K562 (cell line): ENCODE data around the gene HK1. TPM values are rescaled to one million over a fixed set of nuclear protein-coding genes. Genes with fewer than 3 reads are reported as not detected.
A peak's percentile ranks its signal among the peaks of the same experiment; 100 is the strongest.

Experiments used
- CBX3 ChIP-seq, 2 experiments: IDR thresholded peaks; 1 replicate in 1 of 2; 2 replicates in 1 of 2; pipeline ENCODE4 v1.6.1; 2012; ENCODE audit warnings: inconsistent platforms in 2 of 2, low read length in 2 of 2, borderline replicate concordance in 1 of 2, control low read depth in 1 of 2
- E2F3 ChIP-seq: fragments of 250-450 bp; sonication (Bioruptor Pico); IDR thresholded peaks from 2 replicates; pipeline ENCODE4 v1.4.0; 2020; ENCODE audit warnings: mild to moderate bottlenecking
- FOXP1 ChIP-seq: sonication (generic); formaldehyde crosslinking; IDR thresholded peaks from 2 replicates; pipeline ENCODE4 v1.8.0; 2022; ENCODE audit warnings: mild to moderate bottlenecking, missing genetic modification reagents
- GABPA ChIP-seq: fragments of 200-800 bp; sonication (Bioruptor generic); conservative IDR thresholded peaks from 2 replicates; pipeline ENCODE4 v1.6.1; 2016; ENCODE audit warnings: low read depth, missing genetic modification characterization, missing compliant biosample characterization
- HDAC6 ChIP-seq: IDR thresholded peaks from 2 replicates; pipeline ENCODE4 v1.6.1; 2012; ENCODE audit warnings: low read depth, mild to moderate bottlenecking, control low read depth, inconsistent platforms, low read length, moderate library complexity
- NRF1 ChIP-seq, 2 experiments: fragments of 450-650 bp; IDR thresholded peaks in 1 of 2; conservative IDR thresholded peaks in 1 of 2; 2 replicates each; pipeline ENCODE4 v1.6.1; 2014; ENCODE audit warnings: mild to moderate bottlenecking in 2 of 2
- POU5F1 ChIP-seq: fragments of 150-350 bp; IDR thresholded peaks from 2 replicates; pipeline ENCODE4 v1.6.1; 2014; ENCODE audit warnings: borderline replicate concordance, low read length, low read depth, mild to moderate bottlenecking; ENCODE audit not compliant: partially characterized antibody
- RBFOX2 ChIP-seq: fragments of 200-400 bp; formaldehyde crosslinking; IDR thresholded peaks from 2 replicates; pipeline ENCODE4 v1.6.1; 2017; ENCODE audit warnings: low read depth, mild to moderate bottlenecking, low read length, moderate library complexity
- SAP30 ChIP-seq: fragments of 200-600 bp; sonication (generic); IDR thresholded peaks from 2 replicates; pipeline ENCODE4 v1.6.1; 2012; ENCODE audit warnings: borderline replicate concordance, low read depth, mild to moderate bottlenecking, moderate library complexity, low read length, control low read depth, inconsistent platforms; ENCODE audit not compliant: insufficient read depth, poor library complexity, severe bottlenecking
- SNIP1 ChIP-seq: fragments of 450-650 bp; IDR thresholded peaks from 2 replicates; pipeline ENCODE4 v1.7.1; 2017; ENCODE audit warnings: low read depth, mild to moderate bottlenecking
- TCFL5 ChIP-seq: fragments of 250-450 bp; sonication (Bioruptor Pico); conservative IDR thresholded peaks from 2 replicates; pipeline ENCODE4 v1.6.1; 2021; ENCODE audit warnings: mild to moderate bottlenecking, moderate library complexity, matching md5 sums
- ZFP30 ChIP-seq: fragments of 250-450 bp; sonication (Bioruptor Pico); IDR thresholded peaks from 2 replicates; pipeline ENCODE4 v1.8.0; 2022; ENCODE audit warnings: moderate library complexity, mild to moderate bottlenecking, inconsistent platforms, borderline replicate concordance
- ZNF561 ChIP-seq: fragments of 450-650 bp; formaldehyde crosslinking; conservative IDR thresholded peaks from 2 replicates; pipeline ENCODE4 v1.4.0; 2020; ENCODE audit warnings: mild to moderate bottlenecking, moderate library complexity
- ZNF766 ChIP-seq: fragments of 200-800 bp; sonication (Bioruptor generic); conservative IDR thresholded peaks from 2 replicates; pipeline ENCODE4 v1.6.1; 2016; ENCODE audit warnings: missing genetic modification characterization, missing compliant biosample characterization
- polyA plus RNA-seq, 8 experiments: library from polyadenylated mRNA; depleted of rRNA in 4 of 8; stranded (reverse) in 5 of 8; unstranded in 3 of 8; fragments of >200 nt; fragmentation: Nextera tagmentation in 2 of 8; fragmentation: Illumina TruSeq in 1 of 8; extraction: Ambion mirVana in 2 of 8; extraction: Trizol in 1 of 8; gene quantifications; 2 replicates each; pipeline versions ENCODE4 v1.2.1 to v1.2.3, GENCODE V29; 2011 to 2014; ENCODE audit warnings: inconsistent platforms in 1 of 8, missing spikeins in 1 of 8
- total RNA-seq, 7 experiments: library from RNA; depleted of rRNA in 6 of 7; stranded (reverse); fragments of >200 nt in 6 of 7; fragmentation: Illumina TruSeq in 2 of 7; extraction: Trizol in 2 of 7; gene quantifications; 2 replicates each; pipeline versions ENCODE4 v1.2.1 to v1.2.3, GENCODE V29; 2011 to 2021; ENCODE audit warnings: low replicate concordance in 1 of 7
- TF ChIP-seq, protein P1 (sequence below): fragments of 450-650 bp; conservative IDR thresholded peaks from 2 replicates; pipeline ENCODE4 v1.6.1; 2016; ENCODE audit warnings: missing genetic modification characterization, low read depth, mild to moderate bottlenecking, missing compliant biosample characterization, moderate library complexity
- TF ChIP-seq, protein P2 (sequence below): fragments of 250-450 bp; sonication (Bioruptor Pico); IDR thresholded peaks from 2 replicates; pipeline ENCODE4 v1.5.1; 2021; ENCODE audit warnings: mild to moderate bottlenecking
- TF ChIP-seq, protein P3 (sequence below): fragments of 450-650 bp; IDR thresholded peaks from 2 replicates; pipeline ENCODE4 v1.6.1; 2016; ENCODE audit warnings: borderline replicate concordance
- TF ChIP-seq, protein P4 (sequence below): fragments of 250-450 bp; sonication (Bioruptor Pico); IDR thresholded peaks from 2 replicates; pipeline ENCODE4 v1.5.0; 2021
- TF ChIP-seq, protein P5 (sequence below): fragments of 450-650 bp; IDR thresholded peaks from one replicate; pipeline ENCODE4 v1.6.1; 2018; ENCODE audit warnings: mild to moderate bottlenecking, moderate library complexity; ENCODE audit not compliant: partially characterized antibody

HK1 gene
- total and polyA plus RNA-seq, 9 of the 15 experiments (the other 6 are each of a cell fraction or from before 2014, with no cell fraction given): 29.2 to 444 (median 193) TPM

DNA sequence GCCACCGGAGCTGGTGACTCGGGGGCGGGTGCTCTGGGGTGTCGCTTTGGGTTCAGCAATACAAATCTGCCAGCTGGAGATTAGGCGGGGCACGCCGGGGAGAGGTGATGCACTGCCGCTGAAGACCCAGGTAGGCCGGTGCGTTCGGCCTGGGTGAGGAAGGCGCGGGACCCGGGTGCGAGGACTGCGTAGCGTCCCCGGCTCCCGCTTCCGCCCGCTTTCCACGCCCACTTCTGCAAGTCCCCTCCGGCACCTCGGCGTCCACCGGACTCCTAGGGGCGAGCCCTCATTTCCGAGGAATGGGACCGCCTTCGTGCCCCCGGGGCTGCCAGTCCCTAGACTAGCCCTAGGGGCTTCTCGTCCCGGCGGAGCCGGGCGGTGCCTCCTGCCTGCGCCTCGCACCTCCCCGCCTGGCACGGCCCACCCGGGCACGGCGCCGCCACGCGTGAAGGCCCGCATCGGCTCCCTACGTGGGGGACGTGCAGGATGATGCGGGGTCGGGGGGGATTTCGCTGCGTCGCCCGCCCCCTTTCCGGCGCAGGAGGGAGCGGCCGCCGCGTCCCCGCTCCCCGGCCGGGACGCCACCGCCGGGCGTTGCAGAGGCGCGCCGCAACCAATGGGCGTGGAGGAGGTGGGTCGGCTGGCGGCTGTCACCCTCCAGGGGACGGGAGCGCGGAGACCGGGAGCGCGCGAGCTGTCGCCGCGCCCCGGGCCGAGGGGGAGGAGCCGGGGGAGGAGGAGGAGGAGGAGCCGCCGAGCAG, 40.0 kb downstream of the HK1 start (continued):
- TF ChIP-seq, protein P1, sequence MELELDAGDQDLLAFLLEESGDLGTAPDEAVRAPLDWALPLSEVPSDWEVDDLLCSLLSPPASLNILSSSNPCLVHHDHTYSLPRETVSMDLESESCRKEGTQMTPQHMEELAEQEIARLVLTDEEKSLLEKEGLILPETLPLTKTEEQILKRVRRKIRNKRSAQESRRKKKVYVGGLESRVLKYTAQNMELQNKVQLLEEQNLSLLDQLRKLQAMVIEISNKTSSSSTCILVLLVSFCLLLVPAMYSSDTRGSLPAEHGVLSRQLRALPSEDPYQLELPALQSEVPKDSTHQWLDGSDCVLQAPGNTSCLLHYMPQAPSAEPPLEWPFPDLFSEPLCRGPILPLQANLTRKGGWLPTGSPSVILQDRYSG: no peak
- peak; percentile 51; the same call in 1 of the 2 replicates for TF ChIP-seq FOXP1 (CRISPR knock-in tag)
- TF ChIP-seq SAP30: peak; percentile 51
- TF ChIP-seq RBFOX2: peak; percentile 80
- TF ChIP-seq, protein P2, sequence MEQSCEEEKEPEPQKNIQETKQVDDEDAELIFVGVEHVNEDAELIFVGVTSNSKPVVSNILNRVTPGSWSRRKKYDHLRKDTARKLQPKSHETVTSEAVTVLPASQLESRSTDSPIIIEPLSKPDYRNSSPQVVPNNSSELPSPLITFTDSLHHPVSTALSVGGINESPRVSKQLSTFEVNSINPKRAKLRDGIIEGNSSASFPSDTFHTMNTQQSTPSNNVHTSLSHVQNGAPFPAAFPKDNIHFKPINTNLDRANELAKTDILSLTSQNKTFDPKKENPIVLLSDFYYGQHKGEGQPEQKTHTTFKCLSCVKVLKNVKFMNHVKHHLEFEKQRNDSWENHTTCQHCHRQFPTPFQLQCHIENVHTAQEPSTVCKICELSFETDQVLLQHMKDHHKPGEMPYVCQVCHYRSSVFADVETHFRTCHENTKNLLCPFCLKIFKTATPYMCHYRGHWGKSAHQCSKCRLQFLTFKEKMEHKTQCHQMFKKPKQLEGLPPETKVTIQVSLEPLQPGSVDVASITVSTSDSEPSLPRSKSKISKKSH (CRISPR knock-in tag): no peak
- TF ChIP-seq, protein P3, sequence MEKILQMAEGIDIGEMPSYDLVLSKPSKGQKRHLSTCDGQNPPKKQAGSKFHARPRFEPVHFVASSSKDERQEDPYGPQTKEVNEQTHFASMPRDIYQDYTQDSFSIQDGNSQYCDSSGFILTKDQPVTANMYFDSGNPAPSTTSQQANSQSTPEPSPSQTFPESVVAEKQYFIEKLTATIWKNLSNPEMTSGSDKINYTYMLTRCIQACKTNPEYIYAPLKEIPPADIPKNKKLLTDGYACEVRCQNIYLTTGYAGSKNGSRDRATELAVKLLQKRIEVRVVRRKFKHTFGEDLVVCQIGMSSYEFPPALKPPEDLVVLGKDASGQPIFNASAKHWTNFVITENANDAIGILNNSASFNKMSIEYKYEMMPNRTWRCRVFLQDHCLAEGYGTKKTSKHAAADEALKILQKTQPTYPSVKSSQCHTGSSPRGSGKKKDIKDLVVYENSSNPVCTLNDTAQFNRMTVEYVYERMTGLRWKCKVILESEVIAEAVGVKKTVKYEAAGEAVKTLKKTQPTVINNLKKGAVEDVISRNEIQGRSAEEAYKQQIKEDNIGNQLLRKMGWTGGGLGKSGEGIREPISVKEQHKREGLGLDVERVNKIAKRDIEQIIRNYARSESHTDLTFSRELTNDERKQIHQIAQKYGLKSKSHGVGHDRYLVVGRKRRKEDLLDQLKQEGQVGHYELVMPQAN: peak; percentile 62; the same call in 1 of the 2 replicates
- no peak for TF ChIP-seq HDAC6
- TF ChIP-seq ZFP30 (CRISPR knock-in tag): no peak
- TF ChIP-seq NRF1 (conservative IDR thresholded peaks at IDR 0.05 in 1 of 2, IDR thresholded peaks at IDR 0.05 in 1 of 2): peak; percentile 75 to 80; a peak in 3 of 4 replicates
- TF ChIP-seq E2F3: peak; percentile 31; the same call in 1 of the 2 replicates
- no peak for TF ChIP-seq POU5F1
- TF ChIP-seq ZNF766 (CRISPR knock-in tag): no peak
- no peak for TF ChIP-seq TCFL5
- peak; percentile 67 for TF ChIP-seq GABPA (tag)
- no peak for TF ChIP-seq ZNF561 (CRISPR knock-in tag)
- TF ChIP-seq, protein P4, sequence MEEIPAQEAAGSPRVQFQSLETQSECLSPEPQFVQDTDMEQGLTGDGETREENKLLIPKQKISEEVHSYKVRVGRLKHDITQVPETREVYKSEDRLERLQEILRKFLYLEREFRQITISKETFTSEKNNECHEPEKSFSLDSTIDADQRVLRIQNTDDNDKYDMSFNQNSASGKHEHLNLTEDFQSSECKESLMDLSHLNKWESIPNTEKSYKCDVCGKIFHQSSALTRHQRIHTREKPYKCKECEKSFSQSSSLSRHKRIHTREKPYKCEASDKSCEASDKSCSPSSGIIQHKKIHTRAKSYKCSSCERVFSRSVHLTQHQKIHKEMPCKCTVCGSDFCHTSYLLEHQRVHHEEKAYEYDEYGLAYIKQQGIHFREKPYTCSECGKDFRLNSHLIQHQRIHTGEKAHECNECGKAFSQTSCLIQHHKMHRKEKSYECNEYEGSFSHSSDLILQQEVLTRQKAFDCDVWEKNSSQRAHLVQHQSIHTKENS: no peak
- TF ChIP-seq, protein P5, sequence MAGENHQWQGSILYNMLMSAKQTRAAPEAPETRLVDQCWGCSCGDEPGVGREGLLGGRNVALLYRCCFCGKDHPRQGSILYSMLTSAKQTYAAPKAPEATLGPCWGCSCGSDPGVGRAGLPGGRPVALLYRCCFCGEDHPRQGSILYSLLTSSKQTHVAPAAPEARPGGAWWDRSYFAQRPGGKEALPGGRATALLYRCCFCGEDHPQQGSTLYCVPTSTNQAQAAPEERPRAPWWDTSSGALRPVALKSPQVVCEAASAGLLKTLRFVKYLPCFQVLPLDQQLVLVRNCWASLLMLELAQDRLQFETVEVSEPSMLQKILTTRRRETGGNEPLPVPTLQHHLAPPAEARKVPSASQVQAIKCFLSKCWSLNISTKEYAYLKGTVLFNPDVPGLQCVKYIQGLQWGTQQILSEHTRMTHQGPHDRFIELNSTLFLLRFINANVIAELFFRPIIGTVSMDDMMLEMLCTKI: no peak
- TF ChIP-seq CBX3 (IDR thresholded peaks at IDR 0.05; ENCODE audit: borderline replicate concordance in 1 of 2, low read length in 2 of 2): no peak
- TF ChIP-seq SNIP1: no peak
